ENCODE results near the gene TTC22.

The TTC22 gene

DNA sequence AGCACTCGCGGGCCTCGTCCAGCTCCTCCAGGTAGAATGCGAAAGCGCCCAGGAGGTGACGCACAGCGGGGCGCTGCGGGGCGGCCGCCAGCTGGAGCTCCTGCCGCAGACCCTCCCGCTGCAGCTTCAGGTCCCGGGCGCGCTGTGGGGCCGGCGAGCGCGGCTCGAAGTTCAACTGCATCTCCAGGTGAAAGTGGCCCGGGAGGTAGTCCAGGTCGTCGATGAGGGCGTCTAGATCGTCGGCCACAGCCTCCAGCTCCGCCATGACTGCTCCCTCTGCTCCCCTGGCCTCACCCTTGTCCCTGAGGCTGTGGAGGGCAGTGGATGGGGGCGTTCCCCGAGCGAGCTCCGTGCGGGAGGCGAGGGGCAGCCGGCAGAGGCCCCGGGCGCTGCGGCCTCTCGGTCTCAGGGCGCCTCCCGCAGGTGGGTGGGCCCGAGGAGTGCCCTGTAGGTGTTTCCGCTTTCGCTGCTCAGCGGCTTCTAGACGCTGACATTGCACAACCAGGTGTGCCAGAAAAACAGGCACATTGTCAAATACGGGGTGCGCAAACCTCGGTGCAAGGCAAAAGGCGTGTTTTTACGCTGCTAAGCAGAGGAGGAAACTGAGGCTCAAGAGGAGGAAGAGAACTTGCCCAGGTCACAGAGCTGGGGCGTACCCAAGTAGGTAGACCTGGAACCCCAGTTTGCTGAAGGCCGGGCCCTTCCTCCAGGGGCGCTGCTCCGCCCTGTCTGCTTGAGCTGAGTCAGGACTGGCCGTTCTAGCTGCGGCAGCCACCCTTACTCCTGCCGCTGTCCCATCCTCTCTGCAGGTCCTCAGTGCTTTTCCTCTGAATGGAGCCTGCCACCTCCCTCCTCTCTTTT lies at the start of gene TTC22:
TSS of gene TTC22 (minus strand) at position 425 of the 861 bp plus-strand sequence. CDS start at position 265, 160 bp downstream.
- peak; percentile 30 to 82 (median 66) for DNase-seq

DNA sequence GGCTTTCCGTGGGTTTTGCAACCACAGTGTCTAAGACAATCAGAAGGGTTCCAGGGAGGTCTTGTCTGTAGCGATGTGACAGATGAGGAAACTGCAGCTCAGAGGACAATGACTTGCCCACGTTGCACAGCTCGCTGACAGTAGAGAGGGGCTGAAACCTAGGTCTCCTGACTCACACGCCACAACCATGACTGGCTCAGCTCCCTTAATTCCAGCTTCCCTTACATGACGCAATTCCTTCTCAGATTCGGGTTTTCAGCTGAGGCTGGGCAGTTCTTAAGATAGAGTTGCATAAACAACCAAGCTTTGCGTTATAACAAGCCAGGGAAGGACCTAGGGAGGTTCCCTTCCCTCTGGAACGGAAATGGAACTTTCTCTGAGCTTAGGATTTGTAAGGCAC lies 49.6 kb upstream of the TTC22 start:
- DNase-seq: no peak

DNA sequence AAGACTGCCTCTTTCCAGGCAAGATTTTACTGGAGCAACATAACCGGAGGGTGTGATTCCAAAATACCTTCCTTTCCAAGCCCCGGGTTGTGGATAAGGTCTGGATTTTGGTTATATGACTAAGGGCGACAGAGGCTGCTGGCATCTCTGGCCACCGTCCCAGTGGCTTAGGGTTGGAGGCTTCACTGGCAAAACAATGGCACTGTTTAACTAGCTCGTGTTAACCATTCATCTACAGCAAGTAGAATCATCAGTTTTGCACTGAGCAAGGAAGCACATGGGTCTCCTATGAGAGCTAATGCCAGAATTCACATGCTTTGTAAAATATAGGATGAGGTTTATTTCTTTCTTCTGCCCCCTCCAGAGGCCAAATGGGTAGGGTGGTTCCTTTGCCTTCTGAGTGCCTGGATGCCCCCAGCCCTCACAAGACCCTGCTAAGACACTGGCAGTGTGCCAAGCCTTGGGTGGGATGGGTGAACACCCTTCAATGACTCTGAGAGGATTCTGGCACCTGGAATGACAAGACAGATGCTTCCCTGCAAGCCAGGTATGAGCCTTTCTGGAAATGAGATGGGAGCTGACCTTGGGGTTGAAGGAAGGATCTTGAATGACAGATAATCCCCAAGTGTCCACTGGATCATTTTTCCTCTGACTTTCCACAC lies 49.1 kb upstream of the TTC22 start:
- DNase-seq: no peak

DNA sequence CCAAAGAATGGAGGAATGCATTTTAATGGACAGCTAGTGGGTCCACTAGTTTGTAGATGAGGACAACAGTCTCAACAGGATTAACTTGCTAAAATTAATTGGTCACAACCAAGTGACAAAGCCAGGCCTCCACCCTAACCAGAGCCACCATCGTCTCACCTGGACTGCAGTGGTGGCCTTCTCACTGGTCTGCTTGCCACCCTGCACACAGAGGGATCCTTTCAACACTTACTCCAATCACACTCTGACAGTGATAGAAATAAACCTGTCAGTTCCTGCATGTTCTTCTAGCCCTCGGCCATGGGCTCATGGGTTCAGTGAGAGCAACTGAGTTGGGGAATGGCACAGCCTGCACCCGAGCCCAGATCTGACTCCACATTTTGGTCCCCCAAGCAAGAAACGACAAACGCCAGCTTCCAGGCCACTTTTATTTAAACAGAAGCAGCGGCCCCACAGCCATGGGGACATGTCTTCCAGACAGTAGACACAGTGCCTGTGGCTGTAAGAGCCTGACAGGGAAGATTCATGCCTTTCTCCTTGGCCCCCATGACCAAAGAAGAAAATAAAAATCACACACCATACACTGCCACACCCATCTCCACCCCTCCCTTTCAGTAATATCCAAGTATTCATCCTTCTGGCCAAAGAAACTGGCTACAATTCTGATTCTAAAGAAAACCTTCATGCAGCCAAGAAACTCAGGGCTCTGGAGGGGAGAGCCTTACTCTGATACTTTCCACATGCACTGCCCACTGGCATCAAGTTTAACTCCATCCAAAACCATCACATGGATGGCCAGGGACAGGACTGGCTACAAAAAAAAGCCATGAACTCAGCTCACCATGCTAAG lies 48.3 kb upstream of the TTC22 start:
- no peak for DNase-seq

DNA sequence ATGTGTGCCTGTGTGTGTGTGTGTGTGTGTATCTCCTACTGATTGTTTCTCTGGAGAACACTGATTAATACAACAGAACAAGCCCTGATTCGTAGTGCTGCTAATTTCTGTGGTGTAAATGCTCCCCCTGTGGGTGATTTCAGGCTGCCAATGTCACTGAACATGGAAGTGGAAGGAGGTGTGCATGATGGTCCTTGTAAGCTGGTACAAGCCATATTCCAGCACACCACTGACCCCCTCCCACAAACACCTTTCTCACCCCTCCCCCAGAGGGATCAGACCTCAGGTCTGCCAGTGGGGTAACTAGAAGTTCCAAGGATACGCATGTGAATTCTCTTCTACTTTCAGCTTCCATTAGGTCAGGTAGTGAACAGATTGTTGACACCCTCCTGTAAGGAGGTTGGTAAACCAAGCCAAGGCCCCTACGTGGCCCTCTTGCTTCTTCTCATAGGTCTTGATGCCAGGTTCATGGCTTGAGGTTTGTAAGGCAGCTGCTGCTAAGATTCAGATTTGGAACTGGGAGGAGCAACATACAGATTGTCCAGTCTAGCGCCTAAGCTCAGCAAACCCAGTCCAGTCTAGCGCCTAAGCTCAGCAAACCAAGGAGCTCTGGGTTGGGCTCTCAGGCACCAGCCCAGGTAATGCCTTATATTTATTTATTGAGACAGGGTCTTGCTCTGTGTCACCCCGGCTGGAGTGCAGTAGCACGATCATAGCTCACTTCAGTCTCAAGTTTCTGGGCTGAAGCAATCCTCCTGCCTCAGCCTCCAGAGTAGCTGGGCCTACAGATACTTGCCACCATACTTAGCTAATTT lies 47.2 kb upstream of the TTC22 start:
- DNase-seq: no peak

DNA sequence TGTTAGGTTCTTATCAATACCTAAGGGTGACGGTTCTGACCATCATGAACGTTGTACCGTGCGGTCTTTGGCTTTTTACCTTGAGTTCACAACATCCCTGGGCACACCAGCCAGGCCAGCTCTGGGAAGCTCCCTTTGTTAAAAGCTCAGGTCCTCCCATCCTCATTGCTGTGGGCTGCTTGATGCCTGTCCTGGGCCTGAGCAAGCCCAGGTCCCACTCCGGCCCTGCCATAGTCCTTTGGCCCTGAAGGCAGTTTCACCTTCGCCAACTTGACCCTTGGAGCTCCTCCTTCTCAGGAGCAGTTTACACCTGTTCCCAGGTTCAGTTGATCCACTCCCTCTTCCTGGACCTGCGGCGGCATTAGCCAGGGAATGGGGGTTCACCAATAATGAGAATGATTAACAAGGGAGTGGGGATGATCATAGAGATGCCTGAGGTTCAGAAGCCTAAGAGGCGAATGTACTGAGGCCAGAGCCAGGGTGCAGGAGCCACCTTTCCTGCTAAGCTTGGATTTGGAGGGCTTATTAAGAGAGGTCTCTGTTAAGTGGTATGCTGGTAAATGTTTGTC lies 45.7 kb upstream of the TTC22 start:
- DNase-seq: no peak

DNA sequence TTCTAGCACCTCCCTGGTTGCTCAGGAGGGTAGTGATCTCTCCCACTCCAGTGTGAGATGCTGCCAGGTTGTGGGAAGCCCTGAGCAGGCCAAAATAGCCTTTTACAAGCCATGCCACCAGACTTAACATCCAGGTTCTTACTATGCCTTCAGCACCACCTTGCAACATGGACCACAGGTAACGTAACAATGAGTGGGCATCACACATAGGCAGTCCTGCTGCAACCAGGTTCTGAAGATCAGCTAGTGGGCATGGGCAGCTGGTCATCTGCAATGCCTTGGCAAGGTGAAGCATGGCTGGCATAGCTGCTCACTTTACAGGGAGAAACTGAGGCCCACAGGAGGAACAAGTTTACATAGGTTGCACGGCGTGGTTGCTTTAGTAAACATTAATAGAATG lies 45.2 kb upstream of the TTC22 start:
- no peak for DNase-seq

DNA sequence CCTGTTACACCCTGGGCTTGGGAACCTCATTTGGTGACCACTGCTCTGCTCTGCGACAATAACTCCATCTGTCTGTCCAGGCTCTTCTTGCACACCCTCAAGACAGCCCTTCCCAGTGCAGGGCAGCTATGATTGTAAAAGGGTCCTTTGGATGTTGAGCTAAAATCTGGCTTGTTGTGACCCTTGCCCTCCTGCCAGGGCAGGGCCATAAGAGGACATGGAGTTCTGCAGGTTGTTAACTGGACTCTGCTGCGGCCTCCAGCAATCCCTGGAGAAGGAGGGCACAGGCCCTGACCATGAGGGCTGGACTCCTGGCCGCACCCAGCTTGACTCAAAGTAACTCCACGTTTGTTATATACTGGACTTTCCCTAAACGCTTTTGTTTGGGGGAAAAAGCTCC lies 44.6 kb upstream of the TTC22 start:
- DNase-seq: no peak

DNA sequence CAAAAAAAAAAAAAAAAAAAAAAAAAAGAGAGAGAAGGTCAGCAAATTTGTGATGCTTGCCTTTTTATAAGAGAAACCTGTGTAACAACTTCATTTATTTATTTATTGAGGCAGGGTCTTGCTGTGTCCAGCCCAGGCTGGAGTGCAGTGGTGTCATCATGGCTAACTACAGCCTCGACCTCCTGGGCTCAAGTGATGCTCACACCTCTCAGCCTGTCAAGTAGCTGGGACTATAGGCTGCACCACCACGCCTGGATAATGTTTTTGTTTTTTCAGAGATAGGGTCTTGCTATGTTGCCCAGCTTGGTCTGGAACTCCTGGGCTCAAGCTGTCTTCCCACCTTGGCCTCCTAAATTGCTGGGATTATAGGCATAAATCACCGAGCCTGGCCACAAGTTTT lies 43.4 kb upstream of the TTC22 start:
- DNase-seq: no peak

DNA sequence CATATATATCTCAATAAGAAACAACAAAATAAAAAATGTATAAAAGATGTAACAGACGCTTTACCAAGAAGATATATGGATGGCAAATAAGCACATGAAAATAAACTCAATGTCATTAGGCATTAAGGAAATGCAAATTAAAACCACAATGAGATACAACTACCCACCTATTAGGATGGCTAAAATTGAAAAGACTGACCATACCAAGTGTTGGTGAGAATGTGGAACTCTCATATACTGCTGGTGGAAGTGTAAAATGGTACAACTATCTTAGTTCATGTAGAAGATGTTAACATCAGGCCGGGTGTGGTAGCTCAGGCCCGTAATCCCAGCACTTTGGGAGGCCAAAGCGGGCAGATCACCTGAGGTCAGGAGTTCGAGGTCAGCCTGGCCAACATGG lies 42.3 kb upstream of the TTC22 start:
- DNase-seq: no peak

DNA sequence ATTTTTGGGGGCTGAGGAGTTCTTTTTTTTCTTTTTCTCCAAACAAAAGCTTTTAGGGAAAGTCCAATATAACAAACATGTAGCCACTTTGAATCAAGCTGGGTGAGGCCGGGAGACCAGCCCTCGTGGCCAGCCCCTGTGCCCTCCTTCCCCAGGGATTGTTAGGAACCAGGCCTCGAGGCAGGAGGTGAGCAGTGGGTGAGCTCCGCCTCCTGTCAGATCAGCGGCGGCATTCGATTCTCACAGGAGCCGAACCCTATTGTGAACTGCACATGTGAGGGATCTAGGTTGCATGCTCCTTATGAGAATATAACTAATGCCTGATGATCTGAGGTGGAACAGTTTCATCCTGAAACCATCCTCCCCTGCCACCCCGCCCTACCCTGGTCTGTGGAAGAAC lies 41.8 kb upstream of the TTC22 start:
- DNase-seq: no peak

DNA sequence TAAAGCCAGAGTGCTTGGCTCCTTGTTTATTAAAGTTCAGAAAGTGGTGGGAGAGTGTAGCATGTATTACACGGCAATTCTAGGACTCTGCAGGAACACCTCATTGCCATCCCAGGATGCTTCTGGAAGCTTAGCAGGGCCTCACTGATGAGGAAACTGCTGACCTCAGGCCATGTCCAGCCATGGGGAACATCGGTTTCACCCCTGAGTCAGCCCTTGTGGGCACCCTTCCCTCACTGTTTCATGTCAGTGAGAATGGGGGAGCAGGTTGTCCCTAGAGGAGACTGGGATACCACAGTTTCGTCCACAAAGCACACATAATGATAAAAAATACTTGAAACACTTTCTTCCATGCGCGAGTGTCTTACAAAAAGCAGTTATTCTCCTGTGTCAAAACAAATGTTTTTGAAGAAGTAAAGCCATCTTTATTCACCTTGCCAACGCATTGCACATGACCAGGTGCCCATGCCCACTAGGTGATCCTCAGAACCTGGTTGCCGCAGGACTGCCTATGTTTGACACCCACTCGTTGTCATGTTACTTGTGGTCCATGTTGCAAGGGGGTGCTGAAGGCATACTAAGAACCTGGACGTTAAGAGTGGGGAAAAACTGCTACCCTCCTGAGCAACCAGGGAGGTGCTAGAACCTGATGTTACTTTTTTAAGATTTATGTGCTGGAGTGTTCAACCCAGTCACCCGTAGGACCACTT lies 41.2 kb upstream of the TTC22 start:
- no peak for DNase-seq

DNA sequence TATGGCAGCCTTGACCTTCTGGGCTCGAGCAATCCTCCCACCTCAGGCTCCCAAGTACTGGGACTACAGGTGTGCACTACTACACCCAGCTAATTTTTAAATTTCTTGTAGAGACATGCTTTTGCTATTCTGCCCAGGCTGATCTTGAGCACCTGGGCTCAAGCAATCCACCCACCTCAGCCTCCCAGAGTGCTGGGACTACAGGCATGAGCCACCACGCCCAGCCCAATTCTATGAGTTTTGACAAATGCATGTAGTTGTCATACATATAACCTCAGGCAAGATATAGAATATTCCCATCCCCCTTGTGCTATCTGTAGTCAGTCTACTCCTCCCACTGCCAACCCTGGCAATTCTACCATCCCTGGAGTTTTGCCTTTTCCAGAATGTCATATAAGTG lies 38.7 kb upstream of the TTC22 start:
- no peak for DNase-seq

DNA sequence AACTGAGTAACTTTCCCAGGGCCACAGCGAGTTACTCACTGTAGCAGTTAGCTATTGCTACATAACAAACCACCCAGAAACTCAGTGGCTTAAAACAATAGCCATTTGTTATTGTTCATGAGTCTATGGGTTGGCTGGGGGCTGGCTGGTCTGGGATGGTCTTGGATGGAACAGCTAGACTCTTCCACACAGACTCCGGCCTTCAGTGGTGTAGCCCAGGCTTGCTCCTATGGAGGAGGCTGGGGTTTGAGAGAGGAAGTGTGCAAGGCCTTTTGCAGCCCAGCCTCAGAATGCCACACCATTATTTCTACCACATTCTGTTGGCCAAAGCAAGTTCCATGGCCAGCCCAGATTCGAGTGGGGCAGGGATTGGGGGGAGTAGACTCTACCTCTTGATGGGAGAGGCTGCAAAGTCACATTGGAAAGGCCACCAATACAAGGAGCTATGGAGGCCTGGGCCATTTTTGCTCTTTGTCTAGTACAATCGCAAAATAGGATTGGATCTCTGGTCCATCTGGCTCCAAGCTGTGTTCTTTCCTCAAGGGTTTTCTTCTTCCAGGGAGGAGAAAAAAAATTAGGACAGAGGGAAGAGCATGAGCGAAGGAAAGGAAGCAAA lies 37.5 kb upstream of the TTC22 start:
- no peak for DNase-seq

DNA sequence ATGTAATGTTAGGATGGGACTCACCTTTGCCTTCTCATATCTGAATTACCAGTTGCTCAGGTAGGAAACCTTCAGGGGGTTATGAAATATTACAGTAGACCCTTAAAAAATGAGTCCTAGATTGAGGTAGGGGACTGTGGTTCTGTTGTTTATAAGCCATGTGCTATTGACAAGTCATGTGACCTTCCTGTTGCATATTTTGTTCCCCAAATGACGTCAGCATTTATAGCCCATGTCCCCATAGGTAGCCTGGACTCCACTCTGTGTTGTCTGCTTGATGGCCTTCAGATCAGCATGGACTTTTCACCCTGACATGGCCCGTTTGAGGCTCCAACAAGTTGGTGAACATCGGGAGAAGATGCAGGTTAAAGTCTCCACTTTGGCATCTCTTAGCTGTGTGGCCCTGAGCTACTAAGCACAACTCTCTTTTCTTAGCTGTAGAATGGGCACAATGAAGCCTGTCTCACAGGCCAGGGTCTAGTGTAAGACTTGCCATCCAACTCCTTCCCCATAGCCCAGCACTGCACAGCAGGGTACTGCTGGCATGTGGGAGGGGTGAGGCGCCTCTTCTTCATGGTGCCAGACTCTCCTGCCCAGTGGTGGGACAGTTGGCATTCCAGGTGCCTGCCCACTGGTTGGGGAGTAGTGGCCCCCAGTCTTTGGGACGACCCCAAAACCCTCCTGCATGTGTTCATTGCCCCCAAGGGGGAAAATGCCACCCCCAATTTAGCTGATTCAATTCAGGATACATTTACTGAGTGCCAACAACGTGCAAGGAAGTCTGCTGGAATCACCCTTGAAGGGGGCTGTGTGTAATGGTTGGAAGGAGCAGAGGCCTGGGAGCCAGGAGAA lies 36.1 kb upstream of the TTC22 start:
- DNase-seq: no peak

DNA sequence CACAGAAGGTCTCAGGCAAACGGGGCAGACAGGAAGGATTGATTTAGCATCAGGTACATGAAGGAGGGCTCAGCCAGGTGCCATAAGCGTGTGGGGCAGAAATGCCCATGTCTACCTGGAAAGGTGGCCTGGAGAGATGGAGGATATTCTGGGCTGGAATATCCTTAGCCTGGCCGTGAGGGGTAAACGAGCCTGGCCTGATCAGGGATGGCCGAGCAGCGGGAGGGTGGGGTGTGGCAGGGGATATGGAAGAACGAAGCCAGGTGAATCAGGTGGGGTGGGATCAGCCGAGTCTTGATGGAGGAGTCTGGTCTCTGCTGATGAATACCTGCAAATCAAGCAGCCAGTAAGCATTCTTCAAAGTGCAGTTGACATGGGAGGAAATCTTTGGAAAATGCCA lies 35.5 kb upstream of the TTC22 start:
- no peak for DNase-seq

DNA sequence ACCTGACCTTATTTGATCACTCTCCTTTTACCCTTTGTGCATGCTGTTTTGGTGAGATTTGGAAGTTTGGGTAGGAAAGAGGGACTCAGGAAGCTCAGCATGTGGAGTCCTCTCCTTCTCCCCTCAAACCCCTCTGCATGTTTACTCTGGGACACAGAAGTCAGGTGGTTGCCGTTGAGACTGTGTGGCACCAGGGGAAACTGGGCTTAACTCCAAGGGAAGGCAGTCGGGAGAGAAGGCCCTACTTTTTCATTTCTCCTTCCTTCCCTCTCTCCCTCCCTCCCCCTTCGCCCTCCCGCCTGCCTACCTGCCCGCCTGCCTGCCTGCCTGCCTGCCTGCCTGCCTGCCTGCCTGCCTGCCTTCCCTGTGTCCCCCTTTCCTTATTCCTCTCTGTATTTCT lies 34.8 kb upstream of the TTC22 start:
- no peak for DNase-seq

DNA sequence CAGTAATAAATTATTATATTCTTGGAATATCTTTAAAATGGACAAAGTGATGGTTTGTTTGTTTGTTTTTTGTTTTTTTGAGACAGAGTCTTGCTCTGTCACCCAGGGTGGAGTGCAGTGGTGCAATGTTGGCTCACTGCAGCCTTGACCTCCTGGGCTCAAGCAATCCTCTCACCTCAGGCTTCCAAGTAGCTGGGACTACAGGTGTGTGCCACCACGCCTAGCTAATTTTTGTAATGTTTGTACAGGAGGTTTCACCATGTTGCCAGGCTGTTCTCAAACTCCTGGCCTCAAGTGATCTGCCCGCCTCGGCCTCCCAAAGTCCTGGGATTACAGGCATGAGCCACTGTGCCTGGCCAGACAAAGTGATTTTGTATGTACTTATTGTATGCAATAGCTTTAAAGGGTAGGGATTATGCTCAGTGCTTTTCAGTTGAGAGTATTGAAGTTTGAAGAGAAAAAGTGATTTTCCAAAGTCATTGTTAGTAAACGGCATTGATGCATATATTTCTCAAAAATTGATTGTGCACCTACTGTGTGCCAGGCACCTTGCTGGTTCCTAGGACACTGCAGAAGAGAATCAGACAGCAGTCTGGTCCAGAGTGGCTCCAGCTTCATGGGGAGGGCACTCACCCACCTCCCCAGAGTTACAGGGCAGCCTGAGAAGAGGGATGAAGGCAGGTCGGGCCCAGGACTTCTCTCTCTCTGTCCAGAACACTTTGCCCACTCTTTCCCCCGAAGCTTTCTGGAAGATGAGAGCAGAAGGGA lies 34.2 kb upstream of the TTC22 start:
- DNase-seq: no peak

DNA sequence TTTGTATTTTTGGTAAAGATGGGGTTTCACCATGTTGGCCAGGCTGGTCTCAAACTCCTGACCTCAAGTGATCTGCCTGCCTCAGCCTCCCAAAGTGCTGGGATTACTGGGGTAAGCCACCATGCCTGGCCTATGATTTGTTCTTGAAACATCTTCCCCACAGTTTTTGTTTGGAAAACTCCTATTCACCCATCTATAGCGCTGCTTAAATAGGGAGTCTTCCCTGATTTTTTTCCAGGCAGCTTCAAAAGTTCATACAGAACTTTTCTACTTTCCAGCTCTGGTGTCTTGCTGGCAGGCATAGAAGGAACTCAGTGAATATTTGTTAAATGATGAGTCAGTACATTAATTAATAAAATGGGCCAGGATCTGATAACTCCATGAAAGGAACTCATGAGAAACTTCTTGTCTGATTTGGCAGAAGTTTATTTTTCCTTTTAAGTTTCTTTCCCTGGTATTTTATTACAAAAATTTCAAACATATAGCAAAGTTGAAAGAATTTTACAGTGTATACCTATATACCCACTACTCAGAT lies 33.0 kb upstream of the TTC22 start:
- DNase-seq: no peak

Data from stimulated activated naive CD4-positive, alpha-beta T cell (primary cell).